SU-DHL-6 (cell line): ENCODE measurements around the gene P2RY8.
"Not testable (repeated sequence)": the region's sequence is repeated elsewhere in the genome, so short reads cannot be mapped to it uniquely, and the experiment has no call there.

Experiments used
- H2AFZ ChIP-seq: fragments of 200-600 bp; sonication (generic); 2 replicates; pipeline ENCODE4 v1.6.1; 2014; ENCODE audit warnings: low read depth, mild to moderate bottlenecking, moderate library complexity, mixed read lengths, antibody characterized with exemption, low read length; ENCODE audit not compliant: severe bottlenecking
- H3F3A ChIP-seq: fragments of 200-600 bp; shearing (Covaris generic); 2 replicates; pipeline ENCODE4 v1.6.0; 2016; ENCODE audit warnings: antibody characterized with exemption, mild to moderate bottlenecking; ENCODE audit not compliant: insufficient read depth
- H3K27ac ChIP-seq: fragments of 200-600 bp; sonication (generic); 2 replicates; pipeline ENCODE4 v1.5.1; 2016; ENCODE audit warnings: low read depth, mild to moderate bottlenecking, low read length, moderate library complexity, mixed read lengths
- H3K27me3 ChIP-seq: fragments of 200-600 bp; sonication (generic), shearing (Covaris generic); 2 replicates; pipeline ENCODE4 v1.6.0; 2014; ENCODE audit warnings: mild to moderate bottlenecking, low read length
- H3K36me3 ChIP-seq: fragments of 200-600 bp; sonication (generic); 2 replicates; pipeline ENCODE4 v1.6.1; 2014; ENCODE audit warnings: mild to moderate bottlenecking, low read length, mixed read lengths
- H3K4me2 ChIP-seq: fragments of 300-600, 200-600 bp; shearing (Covaris generic), sonication (generic); 2 replicates; pipeline ENCODE4 v1.6.0; 2014; ENCODE audit warnings: low read length, low read depth, mild to moderate bottlenecking; ENCODE audit not compliant: poor library complexity, severe bottlenecking
- H3K4me3 ChIP-seq: fragments of 200-600 bp; sonication (generic); 2 replicates; pipeline ENCODE4 v1.5.1; 2014; ENCODE audit warnings: antibody characterized with exemption, low read length, mild to moderate bottlenecking, mixed read lengths; ENCODE audit not compliant: insufficient read depth, poor library complexity, severe bottlenecking
- H3K79me2 ChIP-seq: fragments of 200-600 bp; sonication (generic); 2 replicates; pipeline ENCODE4 v1.6.1; 2014; ENCODE audit warnings: mild to moderate bottlenecking, low read length, moderate library complexity; ENCODE audit not compliant: insufficient read depth
- H3K9ac ChIP-seq: fragments of 200-600 bp; sonication (generic); 2 replicates; pipeline ENCODE4 v1.7.0; 2014; ENCODE audit warnings: mild to moderate bottlenecking, low read length
- H3K9me2 ChIP-seq: fragments of 200-600 bp; sonication (generic); replicated peaks from 2 replicates; pipeline ENCODE4 v1.6.1; 2014; ENCODE audit warnings: low read length; ENCODE audit not compliant: insufficient read depth
- H3K9me3 ChIP-seq: fragments of 200-600 bp; sonication (generic); 2 replicates; pipeline ENCODE4 v1.6.1; 2014; ENCODE audit warnings: low read length, mixed read lengths; ENCODE audit not compliant: insufficient read depth
- H4K20me1 ChIP-seq: fragments of 200-600 bp; sonication (generic); 2 replicates; pipeline ENCODE4 v1.6.1; 2014; ENCODE audit warnings: low read depth, mild to moderate bottlenecking, antibody characterized with exemption, low read length, moderate library complexity, mixed read lengths
- CTCF ChIP-seq: fragments of 200-600 bp; sonication (generic); IDR thresholded peaks from one replicate; pipeline ENCODE4 v1.5.1; 2017; ENCODE audit warnings: antibody characterized with exemption, mild to moderate bottlenecking, low read length, moderate library complexity; ENCODE audit not compliant: insufficient read depth, poor library complexity, severe bottlenecking
- EZH2phosphoT487 ChIP-seq: fragments of 200-600 bp; sonication (generic), shearing (Covaris generic); conservative IDR thresholded peaks from 2 replicates; pipeline ENCODE4 v1.6.1; 2018; ENCODE audit warnings: mild to moderate bottlenecking, antibody characterized with exemption, low read length, moderate library complexity, mixed read lengths

Gene P2RY8

GRCh38 chrX:1492421-1493012, 44.5 kb downstream of the P2RY8 start:
- peak overlapping the region; percentile 99 for H3K27ac ChIP-seq
- peaks cover 6% of the 10 kb centered on the region; the same call in 1 of the 2 replicates for H3K36me3 ChIP-seq
- H3F3A ChIP-seq, result peaks cover 58% of the 10 kb centered on the region
- H3K27me3 ChIP-seq, result no peaks in the 10 kb centered on the region
- H3K79me2 ChIP-seq, result peaks cover 8% of the 10 kb centered on the region; the same call in 1 of the 2 replicates
- H3K9me2 ChIP-seq, result no peaks in the 10 kb centered on the region
- peak overlapping the region; percentile 74 for H3K9ac ChIP-seq
- H3K9me3 ChIP-seq, result no peaks in the 10 kb centered on the region
- H3K4me3 ChIP-seq, result peak overlapping the region; percentile 49
- no peak for TF ChIP-seq EZH2phosphoT487
- no peak for TF ChIP-seq CTCF
- peak overlapping the region; percentile 75 for H3K4me2 ChIP-seq
- H2AFZ ChIP-seq, result no peak overlapping the region
- H4K20me1 ChIP-seq, result no peaks in the 10 kb centered on the region

- Histone ChIP-seq H3K79me2 (peaks cover 11% of the 10 kb centered on the region), H2AFZ (no peak overlapping the region), H3K4me3 (no peak overlapping the region), H3K36me3 (peaks cover 7% of the 10 kb centered on the region; the same call in 1 of the 2 replicates), H3K9me2 (no peaks in the 10 kb centered on the region), H3K4me2 (peak overlapping the region; percentile 75), H4K20me1 (no peaks in the 10 kb centered on the region), H3K27me3 (no peaks in the 10 kb centered on the region), H3K9ac (peak overlapping the region; percentile 74), H3K27ac (peak overlapping the region; percentile 99), H3K9me3 (no peaks in the 10 kb centered on the region), H3F3A (peaks cover 58% of the 10 kb centered on the region)
- TF ChIP-seq CTCF (no peak), EZH2phosphoT487 (no peak)
Observed at GRCh38 chrX:1491851-1492349, 45.1 kb downstream of the P2RY8 start.

GRCh38 chrX:1491248-1491647, 45.7 kb downstream of the P2RY8 start:
- H3F3A ChIP-seq, result peaks cover 57% of the 10 kb centered on the region
- H3K79me2 ChIP-seq, result peaks cover 18% of the 10 kb centered on the region
- H3K36me3 ChIP-seq, result peaks cover 14% of the 10 kb centered on the region; the same call in 1 of the 2 replicates
- not testable (repeated sequence) for H3K4me2 ChIP-seq, H3K9me2 ChIP-seq, H3K27ac ChIP-seq, H3K27me3 ChIP-seq, H4K20me1 ChIP-seq, H3K9ac ChIP-seq, H3K4me3 ChIP-seq, H3K9me3 ChIP-seq, H2AFZ ChIP-seq

- H3K9me3 ChIP-seq, H3K27ac ChIP-seq, H3K27me3 ChIP-seq, H3K4me3 ChIP-seq, H3K9ac ChIP-seq, H3K9me2 ChIP-seq, H4K20me1 ChIP-seq, H2AFZ ChIP-seq, H3K4me2 ChIP-seq: not testable (repeated sequence)
- Histone ChIP-seq H3F3A (peaks cover 56% of the 10 kb centered on the region), H3K36me3 (peaks cover 16% of the 10 kb centered on the region; the same call in 1 of the 2 replicates), H3K79me2 (peaks cover 21% of the 10 kb centered on the region)
Observed at GRCh38 chrX:1490723-1491122, 46.3 kb downstream of the P2RY8 start.

- not testable (repeated sequence) for H3K4me3 ChIP-seq, H3K9ac ChIP-seq, H2AFZ ChIP-seq, H4K20me1 ChIP-seq, H3K4me2 ChIP-seq, H3K27me3 ChIP-seq, H3K9me2 ChIP-seq, H3K27ac ChIP-seq, H3K9me3 ChIP-seq
- Histone ChIP-seq H3K79me2 (peaks cover 21% of the 10 kb centered on the region), H3K36me3 (peaks cover 16% of the 10 kb centered on the region; the same call in 1 of the 2 replicates), H3F3A (peaks cover 57% of the 10 kb centered on the region)
Observed at GRCh38 chrX:1489354-1489753, 47.6 kb downstream of the P2RY8 start.
